GM18520 (cell line): Measurements from ENCODE around the gene LCORL.
A peak's percentile ranks its signal among the peaks of the same experiment; 100 is the strongest.

Experiments used
- ATAC-seq: cut with Tn5 transposase; IDR thresholded peaks from one replicate; pipeline ENCODE4 v1.9.1; 2021; ENCODE audit not compliant: unreplicated experiment

Gene LCORL

GRCh38 chr4:18020671-18021469 lies 685 bp downstream of the LCORL start:
- ATAC-seq, result no peak

GRCh38 chr4:18020145-18020670 lies 1.3 kb downstream of the LCORL start:
- ATAC-seq, result no peak

- no peak for ATAC-seq
Measured at GRCh38 chr4:18014269-18014668, 7.3 kb downstream of the LCORL start.

GRCh38 chr4:18012807-18013462 lies 8.6 kb downstream of the LCORL start:
- ATAC-seq, result no peak

GRCh38 chr4:18012134-18012806 lies 9.3 kb downstream of the LCORL start:
- no peak for ATAC-seq

GRCh38 chr4:18007625-18008024 lies 13.9 kb downstream of the LCORL start:
- no peak for ATAC-seq

GRCh38 chr4:18006432-18006831 lies 15.1 kb downstream of the LCORL start:
- ATAC-seq, result peak; percentile 44

GRCh38 chr4:17997129-17997528 lies 24.4 kb downstream of the LCORL start:
- no peak for ATAC-seq

- no peak for ATAC-seq
Measured at GRCh38 chr4:17995165-17995564, 26.4 kb downstream of the LCORL start.

- no peak for ATAC-seq
Measured at GRCh38 chr4:17985832-17986231, 35.7 kb downstream of the LCORL start.

GRCh38 chr4:17981063-17981462 lies 40.5 kb downstream of the LCORL start:
- no peak for ATAC-seq

GRCh38 chr4:17968721-17969120 lies 52.8 kb downstream of the LCORL start:
- no peak for ATAC-seq

- no peak for ATAC-seq
Measured at GRCh38 chr4:17967078-17967477, 54.5 kb downstream of the LCORL start.

- ATAC-seq, result no peak
Measured at GRCh38 chr4:17966312-17966711, 55.2 kb downstream of the LCORL start.

GRCh38 chr4:17964576-17964975 lies 57.0 kb downstream of the LCORL start:
- ATAC-seq, result no peak

GRCh38 chr4:17962171-17962570 lies 59.4 kb downstream of the LCORL start:
- ATAC-seq, result no peak

GRCh38 chr4:17961249-17961648 lies 60.3 kb downstream of the LCORL start:
- no peak for ATAC-seq

- no peak for ATAC-seq
Measured at GRCh38 chr4:17958181-17958580, 63.4 kb downstream of the LCORL start.

- no peak for ATAC-seq
Measured at GRCh38 chr4:17957688-17958087, 63.9 kb downstream of the LCORL start.

- ATAC-seq, result no peak
Measured at GRCh38 chr4:17956245-17956644, 65.3 kb downstream of the LCORL start.

GRCh38 chr4:17945303-17945702 lies 76.3 kb downstream of the LCORL start:
- ATAC-seq, result no peak

- ATAC-seq, result no peak
Measured at GRCh38 chr4:17941731-17942130, 79.8 kb downstream of the LCORL start.
